ENCODE measurements around the gene GDF10.

DNA sequence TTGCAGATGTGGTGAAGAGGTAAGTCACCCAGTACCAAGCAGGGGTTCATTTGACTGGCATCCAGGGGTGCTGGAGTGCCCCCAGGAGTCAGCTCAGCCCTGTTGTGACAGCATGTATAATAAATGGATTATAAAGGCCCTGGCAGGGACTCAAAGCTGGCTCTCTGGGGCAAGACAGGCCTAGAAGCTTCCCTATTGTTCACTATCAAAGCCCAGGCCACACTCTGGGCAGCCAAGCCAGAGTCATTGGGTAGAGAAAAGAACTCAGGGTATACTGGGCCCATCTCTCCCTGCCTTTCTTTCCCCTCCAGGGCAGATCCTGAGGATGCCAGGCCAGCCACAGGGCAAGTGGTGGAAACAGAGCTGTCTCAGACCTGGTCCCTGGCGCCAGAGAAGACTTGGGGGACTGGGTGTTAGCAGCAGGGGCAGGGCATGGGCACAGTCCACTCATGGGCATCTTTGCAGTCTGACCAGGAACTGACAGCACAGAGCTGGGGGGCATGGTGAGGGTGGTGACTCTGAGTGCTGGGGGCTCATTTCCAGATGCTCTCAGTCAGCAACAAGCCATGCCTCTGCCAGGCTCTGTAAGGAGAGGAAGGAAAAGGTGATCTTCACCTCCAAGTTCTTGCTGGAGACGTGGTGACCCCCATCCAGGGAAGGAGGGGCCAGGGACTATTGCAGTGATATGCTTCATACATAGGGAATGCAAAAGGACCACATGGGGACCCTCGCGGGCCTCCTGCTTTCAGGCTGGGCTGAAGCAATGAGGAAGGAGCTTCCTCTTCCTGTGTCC lies 59.8 kb downstream of the GDF10 start:
- TF ChIP-seq, protein P1, sequence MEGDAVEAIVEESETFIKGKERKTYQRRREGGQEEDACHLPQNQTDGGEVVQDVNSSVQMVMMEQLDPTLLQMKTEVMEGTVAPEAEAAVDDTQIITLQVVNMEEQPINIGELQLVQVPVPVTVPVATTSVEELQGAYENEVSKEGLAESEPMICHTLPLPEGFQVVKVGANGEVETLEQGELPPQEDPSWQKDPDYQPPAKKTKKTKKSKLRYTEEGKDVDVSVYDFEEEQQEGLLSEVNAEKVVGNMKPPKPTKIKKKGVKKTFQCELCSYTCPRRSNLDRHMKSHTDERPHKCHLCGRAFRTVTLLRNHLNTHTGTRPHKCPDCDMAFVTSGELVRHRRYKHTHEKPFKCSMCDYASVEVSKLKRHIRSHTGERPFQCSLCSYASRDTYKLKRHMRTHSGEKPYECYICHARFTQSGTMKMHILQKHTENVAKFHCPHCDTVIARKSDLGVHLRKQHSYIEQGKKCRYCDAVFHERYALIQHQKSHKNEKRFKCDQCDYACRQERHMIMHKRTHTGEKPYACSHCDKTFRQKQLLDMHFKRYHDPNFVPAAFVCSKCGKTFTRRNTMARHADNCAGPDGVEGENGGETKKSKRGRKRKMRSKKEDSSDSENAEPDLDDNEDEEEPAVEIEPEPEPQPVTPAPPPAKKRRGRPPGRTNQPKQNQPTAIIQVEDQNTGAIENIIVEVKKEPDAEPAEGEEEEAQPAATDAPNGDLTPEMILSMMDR (IDR thresholded peaks at IDR 0.05): no peak
- TF ChIP-seq POLR2A (IDR thresholded peaks at IDR 0.05): no peak
